Epithelial cell of esophagus (primary cell): ENCODE results near the gene KIF6.

Experiments
- DNase-seq: peaks from one replicate; pipeline ENCODE4 v3.0.0; 2010; ENCODE audit warnings: low read depth
- H3K4me3 ChIP-seq: 2 replicates; pipeline ENCODE4 v1.5.1; 2011; ENCODE audit warnings: mild to moderate bottlenecking, low read length, control low read depth
- TF ChIP-seq, protein P1 (sequence below): IDR thresholded peaks from 2 replicates; pipeline ENCODE4 v1.5.1; 2011; ENCODE audit warnings: low read depth, mild to moderate bottlenecking, low read length, control low read depth, inconsistent platforms; ENCODE audit not compliant: insufficient read depth; ENCODE audit errors: missing control alignments

KIF6 gene

DNA sequence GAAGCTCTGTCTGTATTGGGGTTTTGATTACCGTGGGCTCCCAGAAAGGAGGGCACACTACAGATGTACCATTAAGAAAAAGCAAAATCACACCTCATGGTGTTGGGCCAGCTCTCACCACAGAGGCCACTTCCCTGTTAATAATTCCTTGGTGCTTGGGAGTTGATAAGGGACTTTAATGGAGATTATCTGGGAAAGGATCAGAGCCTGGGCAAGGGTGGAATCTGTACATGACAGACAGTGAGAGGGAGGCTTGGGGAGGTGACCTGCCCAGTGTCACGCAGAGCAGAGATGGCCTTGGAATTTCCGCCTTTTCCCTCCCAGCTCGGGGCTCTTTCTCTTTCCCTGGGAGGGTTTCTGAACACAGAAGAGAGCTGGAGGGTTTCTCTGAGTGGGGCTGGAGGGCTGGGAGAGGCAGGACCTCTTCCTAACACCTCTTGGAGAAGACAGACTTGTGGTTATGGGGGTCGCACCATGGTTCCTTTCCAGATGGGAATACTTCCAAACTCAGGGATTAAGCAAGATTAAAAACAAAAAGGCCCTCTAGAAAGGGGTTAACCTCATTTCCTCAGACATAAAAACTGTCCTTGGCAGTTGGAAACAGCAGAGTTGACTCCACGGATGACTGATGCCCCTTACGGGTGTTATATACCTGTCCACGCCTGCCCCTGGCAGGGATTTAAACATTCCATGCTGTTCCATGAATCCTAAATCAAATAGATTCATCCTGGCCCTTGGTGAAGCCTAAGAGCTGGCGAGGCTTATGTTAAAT, 385.9 kb downstream of the KIF6 start:
- peak; percentile 38 for DNase-seq
- no peak overlapping the region for H3K4me3 ChIP-seq
- TF ChIP-seq, protein P1, sequence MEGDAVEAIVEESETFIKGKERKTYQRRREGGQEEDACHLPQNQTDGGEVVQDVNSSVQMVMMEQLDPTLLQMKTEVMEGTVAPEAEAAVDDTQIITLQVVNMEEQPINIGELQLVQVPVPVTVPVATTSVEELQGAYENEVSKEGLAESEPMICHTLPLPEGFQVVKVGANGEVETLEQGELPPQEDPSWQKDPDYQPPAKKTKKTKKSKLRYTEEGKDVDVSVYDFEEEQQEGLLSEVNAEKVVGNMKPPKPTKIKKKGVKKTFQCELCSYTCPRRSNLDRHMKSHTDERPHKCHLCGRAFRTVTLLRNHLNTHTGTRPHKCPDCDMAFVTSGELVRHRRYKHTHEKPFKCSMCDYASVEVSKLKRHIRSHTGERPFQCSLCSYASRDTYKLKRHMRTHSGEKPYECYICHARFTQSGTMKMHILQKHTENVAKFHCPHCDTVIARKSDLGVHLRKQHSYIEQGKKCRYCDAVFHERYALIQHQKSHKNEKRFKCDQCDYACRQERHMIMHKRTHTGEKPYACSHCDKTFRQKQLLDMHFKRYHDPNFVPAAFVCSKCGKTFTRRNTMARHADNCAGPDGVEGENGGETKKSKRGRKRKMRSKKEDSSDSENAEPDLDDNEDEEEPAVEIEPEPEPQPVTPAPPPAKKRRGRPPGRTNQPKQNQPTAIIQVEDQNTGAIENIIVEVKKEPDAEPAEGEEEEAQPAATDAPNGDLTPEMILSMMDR = no peak

DNA sequence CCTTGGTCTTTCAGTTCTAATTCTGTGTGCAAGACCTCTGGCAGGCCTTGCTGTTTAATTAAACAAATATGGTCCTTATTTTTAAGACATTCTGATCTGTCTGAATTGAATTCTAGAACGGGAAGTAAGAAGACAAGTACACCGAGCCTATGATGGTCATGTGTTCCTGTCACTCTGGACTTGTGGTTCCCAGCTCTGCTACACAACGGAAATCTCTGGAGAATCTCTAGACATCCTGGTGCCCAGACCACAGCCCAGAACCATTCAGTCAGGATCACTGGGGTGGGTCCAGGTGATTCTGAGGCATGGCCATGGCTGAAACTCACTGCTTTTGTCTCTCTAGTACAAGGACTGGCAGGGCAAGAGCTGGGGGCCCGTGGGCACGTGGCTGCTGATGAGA, 386.8 kb downstream of the KIF6 start:
- H3K4me3 ChIP-seq = no peak overlapping the region
- TF ChIP-seq, protein P1 = no peak
- DNase-seq = no peak

DNA sequence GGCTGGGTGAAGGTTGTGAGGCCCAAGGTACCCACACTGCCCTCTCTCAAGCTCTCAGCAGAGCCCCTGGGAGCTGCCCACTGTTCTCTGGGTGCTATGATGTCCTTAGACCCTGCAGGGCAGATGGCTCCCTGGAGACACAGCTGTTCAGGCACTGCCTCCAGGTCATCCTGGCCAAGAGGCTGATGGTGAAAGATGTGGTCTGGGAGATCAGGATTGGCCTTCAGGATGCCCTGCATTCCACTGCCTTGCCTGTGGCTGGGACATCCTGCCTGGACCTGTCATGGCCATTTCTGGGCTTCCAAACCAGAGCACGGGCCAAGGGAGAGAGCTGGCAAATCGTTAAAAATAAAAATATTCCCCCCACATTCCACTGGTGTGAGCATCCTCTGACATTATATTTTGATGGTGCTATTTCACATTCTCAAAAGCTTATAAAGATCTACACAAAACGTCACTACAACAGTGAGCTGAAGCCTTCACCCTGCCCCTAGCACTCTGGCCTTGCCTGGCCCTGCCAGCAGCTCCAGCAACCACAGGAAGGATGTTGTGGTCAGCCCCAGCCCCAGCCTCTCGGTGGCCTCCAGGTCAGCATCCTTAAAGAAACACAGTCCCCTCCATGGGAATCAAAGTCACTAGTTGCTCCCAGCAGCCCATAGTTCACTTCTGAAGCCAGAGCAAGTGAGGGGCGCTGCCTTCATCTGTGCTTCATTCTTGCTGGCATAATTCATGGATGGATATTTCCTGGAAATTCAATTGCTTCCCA, 389.2 kb downstream of the KIF6 start:
- no peak overlapping the region for H3K4me3 ChIP-seq
- TF ChIP-seq, protein P1 = no peak
- no peak for DNase-seq

DNA sequence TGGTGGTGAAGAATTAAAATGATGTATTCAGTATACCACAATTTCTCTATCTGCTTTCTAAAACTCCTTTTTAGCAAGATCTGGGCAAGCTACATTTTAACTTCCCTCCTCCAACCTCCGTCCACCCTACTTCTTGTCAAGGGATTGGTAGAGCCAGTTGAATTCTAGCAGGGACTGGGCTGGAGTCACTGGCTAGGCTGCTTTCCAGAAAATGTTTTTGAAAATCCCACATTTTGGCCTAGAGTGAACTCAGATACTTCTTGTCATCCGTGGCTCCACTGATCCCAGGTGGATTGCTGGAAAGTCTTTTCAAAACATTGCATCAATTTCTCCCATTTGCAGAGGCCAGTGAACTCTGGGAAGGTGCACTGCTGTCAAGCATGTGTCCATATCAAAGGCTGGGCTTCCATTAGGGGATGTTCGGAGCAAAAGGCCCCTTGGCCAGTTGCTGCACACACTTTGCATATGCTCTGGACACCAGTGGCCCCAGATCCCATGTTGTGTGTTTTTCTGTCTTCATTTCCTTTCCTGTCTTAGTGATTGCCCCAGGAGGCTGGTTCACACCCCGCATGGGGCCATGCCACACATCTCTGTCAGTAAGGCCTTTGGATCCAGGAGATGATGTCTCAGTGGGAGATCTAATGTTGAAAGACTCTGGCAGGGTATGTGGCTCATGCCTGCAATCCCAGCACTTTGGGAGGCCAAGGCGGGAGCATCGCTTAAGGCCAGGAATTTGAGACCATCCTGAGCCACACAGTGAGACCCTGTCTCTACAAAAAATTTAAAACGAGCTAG, 391.4 kb downstream of the KIF6 start:
- no peak overlapping the region for H3K4me3 ChIP-seq
- DNase-seq = no peak
- TF ChIP-seq, protein P1 = no peak

DNA sequence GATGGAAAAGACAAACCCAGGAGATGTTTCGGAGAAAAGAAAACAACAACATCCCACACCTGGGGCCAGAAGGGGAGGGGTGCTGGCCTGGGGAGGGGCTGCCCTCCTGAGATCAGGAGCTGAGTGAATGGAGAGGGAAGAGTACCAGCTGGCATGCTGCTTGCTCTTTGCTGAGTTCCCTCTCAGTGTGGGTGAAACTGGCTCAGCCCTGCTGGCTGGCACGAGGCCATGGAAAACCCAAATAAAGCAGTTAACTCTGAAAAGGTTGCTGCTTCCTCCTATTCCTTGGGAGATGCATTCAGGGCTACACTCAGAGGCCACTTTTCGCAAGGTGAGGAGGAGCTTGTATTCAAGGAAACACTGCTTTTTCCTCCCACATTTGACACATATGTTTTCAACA, 394.7 kb downstream of the KIF6 start:
- H3K4me3 ChIP-seq = no peak overlapping the region
- DNase-seq = no peak
- TF ChIP-seq, protein P1 = no peak

DNA sequence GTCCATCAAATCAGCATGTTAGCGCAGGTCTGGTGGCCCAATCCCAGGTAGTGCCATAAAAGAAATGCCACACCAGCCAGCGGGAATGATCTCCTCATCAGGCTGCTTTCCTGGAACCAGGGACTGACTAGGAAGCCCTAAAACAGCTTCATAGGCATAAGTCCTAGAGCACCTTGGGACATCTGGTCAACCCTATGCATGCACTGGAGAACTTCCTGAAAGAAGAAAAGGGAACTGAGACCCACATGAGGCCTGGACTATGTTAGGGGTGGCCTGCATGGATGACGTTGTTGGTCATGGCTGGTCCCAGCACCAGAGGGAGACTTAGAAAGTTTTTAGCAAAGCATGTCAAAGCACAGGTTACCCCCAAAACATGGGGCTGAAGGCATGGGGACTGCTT, 395.2 kb downstream of the KIF6 start:
- no peak for DNase-seq
- TF ChIP-seq, protein P1 = no peak
- H3K4me3 ChIP-seq = no peak overlapping the region
